C4-2B (cell line): ENCODE data around the gene BANK1.

Experiments used
- ZFX ChIP-seq: fragments of 450-650 bp; IDR thresholded peaks from 2 replicates; pipeline ENCODE4 v1.6.1; 2017
- TF ChIP-seq, protein P1 (sequence below): fragments of 450-650 bp; conservative IDR thresholded peaks from 2 replicates; pipeline ENCODE4 v1.5.1; 2017; ENCODE audit warnings: mild to moderate bottlenecking

DNA sequence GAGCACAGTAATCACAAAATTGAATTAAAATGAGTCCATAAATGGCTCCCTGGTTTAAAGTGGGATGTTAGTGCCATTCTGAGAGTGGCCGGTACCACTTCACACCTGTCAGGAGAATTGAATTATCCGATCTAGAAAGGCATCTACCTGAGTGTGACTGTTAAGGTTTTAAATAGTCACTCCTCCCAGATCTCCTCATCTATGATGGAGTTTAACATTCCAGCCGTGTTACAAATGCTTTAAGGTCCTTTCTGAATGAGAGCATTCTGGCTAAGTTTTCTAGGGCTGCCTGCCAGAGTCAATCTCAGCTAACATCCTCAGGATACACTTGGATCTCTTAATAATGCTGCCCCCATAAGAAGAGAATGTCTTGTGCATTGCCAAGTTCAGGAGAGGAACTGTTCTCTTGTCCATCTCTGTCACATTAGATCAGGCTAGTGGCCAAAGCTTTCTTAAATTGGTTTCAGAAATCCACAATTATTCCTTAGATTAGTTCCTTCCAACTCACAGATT is 323.6 kb downstream of the BANK1 start:
- TF ChIP-seq, protein P1, sequence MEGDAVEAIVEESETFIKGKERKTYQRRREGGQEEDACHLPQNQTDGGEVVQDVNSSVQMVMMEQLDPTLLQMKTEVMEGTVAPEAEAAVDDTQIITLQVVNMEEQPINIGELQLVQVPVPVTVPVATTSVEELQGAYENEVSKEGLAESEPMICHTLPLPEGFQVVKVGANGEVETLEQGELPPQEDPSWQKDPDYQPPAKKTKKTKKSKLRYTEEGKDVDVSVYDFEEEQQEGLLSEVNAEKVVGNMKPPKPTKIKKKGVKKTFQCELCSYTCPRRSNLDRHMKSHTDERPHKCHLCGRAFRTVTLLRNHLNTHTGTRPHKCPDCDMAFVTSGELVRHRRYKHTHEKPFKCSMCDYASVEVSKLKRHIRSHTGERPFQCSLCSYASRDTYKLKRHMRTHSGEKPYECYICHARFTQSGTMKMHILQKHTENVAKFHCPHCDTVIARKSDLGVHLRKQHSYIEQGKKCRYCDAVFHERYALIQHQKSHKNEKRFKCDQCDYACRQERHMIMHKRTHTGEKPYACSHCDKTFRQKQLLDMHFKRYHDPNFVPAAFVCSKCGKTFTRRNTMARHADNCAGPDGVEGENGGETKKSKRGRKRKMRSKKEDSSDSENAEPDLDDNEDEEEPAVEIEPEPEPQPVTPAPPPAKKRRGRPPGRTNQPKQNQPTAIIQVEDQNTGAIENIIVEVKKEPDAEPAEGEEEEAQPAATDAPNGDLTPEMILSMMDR = no peak
- no peak for TF ChIP-seq ZFX
